Iris pigment epithelial cell (primary cell): Measurements from ENCODE around the gene SHMT2.

Experiments
- DNase-seq: peaks from one replicate; pipeline ENCODE4 v3.0.0-alpha.2; 2011; ENCODE audit warnings: low read depth

SHMT2 gene

GRCh38 chr12:57198329-57198728 lies 31.2 kb upstream of the SHMT2 start:
- no peak for DNase-seq

DNA sequence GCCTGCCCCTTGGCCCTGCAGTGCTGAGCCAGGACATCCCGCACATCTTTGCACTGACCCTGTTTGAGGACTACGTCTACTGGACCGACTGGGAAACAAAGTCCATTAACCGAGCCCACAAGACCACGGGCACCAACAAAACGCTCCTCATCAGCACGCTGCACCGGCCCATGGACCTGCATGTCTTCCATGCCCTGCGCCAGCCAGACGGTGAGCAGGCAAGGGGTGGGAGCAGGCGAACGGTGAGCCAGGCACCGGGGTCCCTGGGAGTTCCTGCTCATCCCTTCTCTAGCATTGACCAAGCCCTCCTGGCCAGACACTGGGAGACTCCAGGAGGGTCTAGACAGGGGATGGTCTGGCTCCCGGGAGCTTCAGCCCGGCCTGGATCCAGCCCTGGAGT lies 30.3 kb upstream of the SHMT2 start:
- DNase-seq = no peak

GRCh38 chr12:57200497-57200896 lies 29.0 kb upstream of the SHMT2 start:
- no peak for DNase-seq

- no peak for DNase-seq
These were observed 28.3 kb upstream of the SHMT2 start for GRCh38 chr12:57201219-57201618.

GRCh38 chr12:57201631-57202030 lies 27.9 kb upstream of the SHMT2 start:
- DNase-seq = no peak

DNA sequence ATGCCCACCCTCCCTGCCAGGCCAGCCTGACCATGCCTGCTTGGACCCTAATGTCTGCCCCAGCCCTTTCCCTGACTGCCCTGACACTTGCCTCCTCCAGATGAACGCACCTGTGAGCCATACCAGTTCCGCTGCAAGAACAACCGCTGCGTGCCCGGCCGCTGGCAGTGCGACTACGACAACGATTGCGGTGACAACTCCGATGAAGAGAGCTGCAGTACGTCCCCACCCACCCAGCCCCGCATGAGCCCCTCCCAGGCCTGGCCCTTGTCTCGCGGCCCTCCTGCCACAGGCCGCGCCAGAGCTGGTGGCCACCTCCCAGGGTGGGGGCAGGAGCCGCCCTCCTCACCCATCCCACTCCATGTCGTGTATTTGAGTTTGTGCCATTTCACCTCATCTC lies 27.2 kb upstream of the SHMT2 start:
- DNase-seq = no peak

DNA sequence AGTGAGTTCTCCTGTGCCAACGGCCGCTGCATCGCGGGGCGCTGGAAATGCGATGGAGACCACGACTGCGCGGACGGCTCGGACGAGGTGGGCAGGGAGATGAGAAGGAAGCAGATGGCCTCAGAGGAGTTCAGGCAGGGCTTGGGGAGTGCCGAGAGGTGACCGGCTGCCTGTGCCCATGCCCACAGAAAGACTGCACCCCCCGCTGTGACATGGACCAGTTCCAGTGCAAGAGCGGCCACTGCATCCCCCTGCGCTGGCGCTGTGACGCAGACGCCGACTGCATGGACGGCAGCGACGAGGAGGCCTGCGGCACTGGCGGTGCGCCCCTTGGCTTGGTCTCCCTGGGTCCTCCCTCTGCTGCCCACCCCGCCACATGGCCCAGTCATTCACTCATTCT lies 26.3 kb upstream of the SHMT2 start:
- no peak for DNase-seq

- no peak for DNase-seq
These were observed 25.7 kb upstream of the SHMT2 start for GRCh38 chr12:57203791-57204190.

- no peak for DNase-seq
These were observed 25.1 kb upstream of the SHMT2 start for GRCh38 chr12:57204454-57204853.

- no peak for DNase-seq
These were observed 24.3 kb upstream of the SHMT2 start for GRCh38 chr12:57205186-57205585.

DNA sequence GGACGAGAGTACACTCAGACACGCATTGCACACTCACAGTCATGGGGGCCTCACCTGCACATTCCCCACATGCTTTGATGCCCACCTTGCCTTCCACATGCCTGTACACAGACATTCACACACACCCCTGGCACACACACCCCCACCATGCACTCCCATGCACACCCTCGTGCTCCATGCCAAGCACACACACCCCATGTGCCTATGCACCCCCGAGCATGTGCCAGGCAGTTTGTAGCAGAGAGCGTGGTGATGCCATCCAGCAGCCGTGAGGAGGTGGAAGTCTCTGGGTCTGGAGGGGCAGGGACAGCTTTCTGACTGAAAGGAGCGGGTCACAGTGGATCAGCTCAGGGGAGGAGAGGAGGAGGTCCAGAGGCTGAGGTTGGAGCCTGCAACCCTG lies 23.6 kb upstream of the SHMT2 start:
- DNase-seq = no peak

GRCh38 chr12:57207731-57208630 lies 21.5 kb upstream of the SHMT2 start:
- no peak for DNase-seq

- no peak for DNase-seq
These were observed 20.8 kb upstream of the SHMT2 start for GRCh38 chr12:57208631-57209282.

- no peak for DNase-seq
These were observed 19.6 kb upstream of the SHMT2 start for GRCh38 chr12:57209916-57210315.

GRCh38 chr12:57210461-57210860 lies 19.1 kb upstream of the SHMT2 start:
- no peak for DNase-seq

DNA sequence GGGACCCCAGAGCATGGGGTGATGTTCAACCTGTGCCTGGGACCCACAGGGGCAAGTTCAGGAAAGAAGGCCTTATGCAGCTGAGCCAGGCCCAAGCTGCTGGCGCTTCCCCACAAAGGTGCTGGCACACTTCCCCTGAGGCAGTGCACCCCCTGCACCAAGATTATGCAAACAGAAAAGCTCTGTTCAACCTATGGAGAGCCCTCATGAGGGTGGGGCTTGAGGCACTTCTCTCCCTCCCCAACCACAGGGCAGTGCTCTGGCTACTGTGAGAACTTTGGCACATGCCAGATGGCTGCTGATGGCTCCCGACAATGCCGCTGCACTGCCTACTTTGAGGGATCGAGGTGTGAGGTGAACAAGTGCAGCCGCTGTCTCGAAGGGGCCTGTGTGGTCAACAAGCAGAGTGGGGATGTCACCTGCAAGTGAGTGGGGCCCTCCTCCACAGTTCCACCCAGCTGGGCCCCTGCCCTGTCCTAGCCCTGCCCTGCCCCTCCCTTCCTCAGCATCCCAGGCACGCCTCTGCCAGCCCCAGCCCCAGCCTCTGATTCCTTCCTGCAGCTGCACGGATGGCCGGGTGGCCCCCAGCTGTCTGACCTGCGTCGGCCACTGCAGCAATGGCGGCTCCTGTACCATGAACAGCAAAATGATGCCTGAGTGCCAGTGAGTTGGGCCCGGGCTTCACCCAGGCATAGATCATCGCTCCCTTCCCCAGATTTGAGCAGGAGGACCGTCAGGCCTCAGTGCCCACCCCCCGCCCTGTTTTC lies 18.4 kb upstream of the SHMT2 start:
- DNase-seq = no peak

GRCh38 chr12:57211791-57212700 lies 17.5 kb upstream of the SHMT2 start:
- DNase-seq = no peak

DNA sequence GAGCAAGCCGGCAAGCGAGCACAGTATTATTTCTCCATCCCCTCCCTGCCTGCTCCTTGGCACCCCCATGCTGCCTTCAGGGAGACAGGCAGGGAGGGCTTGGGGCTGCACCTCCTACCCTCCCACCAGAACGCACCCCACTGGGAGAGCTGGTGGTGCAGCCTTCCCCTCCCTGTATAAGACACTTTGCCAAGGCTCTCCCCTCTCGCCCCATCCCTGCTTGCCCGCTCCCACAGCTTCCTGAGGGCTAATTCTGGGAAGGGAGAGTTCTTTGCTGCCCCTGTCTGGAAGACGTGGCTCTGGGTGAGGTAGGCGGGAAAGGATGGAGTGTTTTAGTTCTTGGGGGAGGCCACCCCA lies 16.8 kb upstream of the SHMT2 start:
- DNase-seq = no peak

GRCh38 chr12:57213058-57213715 lies 16.3 kb upstream of the SHMT2 start:
- DNase-seq = peak; percentile 74

GRCh38 chr12:57213763-57214397 lies 15.6 kb upstream of the SHMT2 start:
- no peak for DNase-seq

- DNase-seq = peak; percentile 42
These were observed 15.1 kb upstream of the SHMT2 start for GRCh38 chr12:57214398-57214781.
